ENCODE results near the gene SDK1.

The SDK1 gene

DNA sequence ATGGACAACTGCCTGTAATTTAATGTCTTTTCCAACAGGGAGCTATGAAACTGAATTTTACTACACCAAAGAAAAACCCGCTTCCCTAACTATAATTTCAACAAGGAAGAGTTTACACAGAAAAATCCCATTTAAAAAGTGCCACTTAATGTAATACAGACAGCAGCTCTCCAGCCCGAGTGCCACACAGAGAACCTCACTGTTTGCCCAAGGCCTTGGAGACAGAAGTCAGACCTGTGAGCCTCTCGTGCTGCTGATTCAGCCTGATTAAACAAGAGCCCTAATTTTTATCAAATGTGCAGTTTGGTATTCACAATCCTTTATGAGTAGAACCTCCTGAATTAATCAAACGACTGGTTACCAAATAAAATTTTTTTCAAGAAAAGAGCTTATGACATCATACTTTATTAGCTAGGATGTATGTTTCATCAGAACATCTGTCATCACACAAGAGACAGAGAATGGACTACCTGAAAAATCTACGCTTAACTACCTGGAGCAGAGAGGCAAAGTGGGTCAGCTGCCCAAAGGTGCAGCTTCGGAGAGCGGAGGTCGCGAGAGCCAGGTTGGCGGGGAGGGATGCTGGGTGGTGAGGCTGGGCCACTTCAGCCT is 543.6 kb downstream of the SDK1 start:
- DNase-seq (ENCODE audit: low read depth) = no peak
- H3K4me3 ChIP-seq (ENCODE audit: low read length) = no peak overlapping the region
- TF ChIP-seq, protein P1, sequence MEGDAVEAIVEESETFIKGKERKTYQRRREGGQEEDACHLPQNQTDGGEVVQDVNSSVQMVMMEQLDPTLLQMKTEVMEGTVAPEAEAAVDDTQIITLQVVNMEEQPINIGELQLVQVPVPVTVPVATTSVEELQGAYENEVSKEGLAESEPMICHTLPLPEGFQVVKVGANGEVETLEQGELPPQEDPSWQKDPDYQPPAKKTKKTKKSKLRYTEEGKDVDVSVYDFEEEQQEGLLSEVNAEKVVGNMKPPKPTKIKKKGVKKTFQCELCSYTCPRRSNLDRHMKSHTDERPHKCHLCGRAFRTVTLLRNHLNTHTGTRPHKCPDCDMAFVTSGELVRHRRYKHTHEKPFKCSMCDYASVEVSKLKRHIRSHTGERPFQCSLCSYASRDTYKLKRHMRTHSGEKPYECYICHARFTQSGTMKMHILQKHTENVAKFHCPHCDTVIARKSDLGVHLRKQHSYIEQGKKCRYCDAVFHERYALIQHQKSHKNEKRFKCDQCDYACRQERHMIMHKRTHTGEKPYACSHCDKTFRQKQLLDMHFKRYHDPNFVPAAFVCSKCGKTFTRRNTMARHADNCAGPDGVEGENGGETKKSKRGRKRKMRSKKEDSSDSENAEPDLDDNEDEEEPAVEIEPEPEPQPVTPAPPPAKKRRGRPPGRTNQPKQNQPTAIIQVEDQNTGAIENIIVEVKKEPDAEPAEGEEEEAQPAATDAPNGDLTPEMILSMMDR (conservative IDR thresholded peaks at IDR 0.05; ENCODE audit: low read length) = no peak

DNA sequence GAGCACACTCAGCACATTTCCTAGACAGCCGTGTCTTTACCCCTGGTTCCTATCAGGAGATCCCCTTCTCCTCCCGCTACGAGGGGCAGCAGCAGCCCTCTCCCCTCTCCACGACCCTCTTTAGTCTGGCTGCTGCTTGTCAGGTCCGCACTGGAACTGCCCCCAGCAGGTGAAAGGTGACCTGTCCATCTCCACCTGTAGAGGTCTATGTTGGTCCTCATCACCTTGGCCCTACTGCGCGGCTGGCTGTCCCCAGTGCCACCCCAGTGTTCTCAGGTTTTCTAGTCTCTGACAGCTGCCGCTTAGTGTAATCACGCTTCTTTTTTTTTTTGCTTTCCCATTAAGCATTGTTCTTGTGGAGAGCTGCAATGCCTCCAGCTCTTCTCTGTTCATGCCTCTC is 545.7 kb downstream of the SDK1 start:
- TF ChIP-seq, protein P1 (conservative IDR thresholded peaks at IDR 0.05; ENCODE audit: low read length) = no peak
- no peak overlapping the region for H3K4me3 ChIP-seq (ENCODE audit: low read length)
- DNase-seq (ENCODE audit: low read depth) = no peak

DNA sequence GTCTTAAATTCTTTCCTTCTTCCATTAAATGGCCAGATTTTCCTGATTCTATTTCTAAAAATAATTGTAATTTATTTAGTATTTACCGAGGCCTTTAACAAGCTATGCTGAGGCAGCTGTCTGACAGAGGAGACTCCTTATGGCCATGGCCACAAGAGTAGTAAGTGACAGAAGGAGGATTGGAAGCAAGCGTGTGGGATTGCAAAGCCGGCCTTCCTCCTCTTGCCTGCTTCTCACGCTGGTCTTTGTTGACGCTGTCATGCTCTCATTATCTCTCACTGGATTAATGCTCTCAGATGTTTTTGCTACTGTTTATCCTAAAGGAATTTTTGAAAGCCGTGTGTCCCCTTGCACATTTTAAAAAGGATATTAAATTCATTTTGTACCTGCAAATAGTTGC is 546.3 kb downstream of the SDK1 start:
- DNase-seq (ENCODE audit: low read depth) = no peak
- H3K4me3 ChIP-seq (ENCODE audit: low read length) = no peak overlapping the region
- TF ChIP-seq, protein P1 (conservative IDR thresholded peaks at IDR 0.05; ENCODE audit: low read length) = no peak

DNA sequence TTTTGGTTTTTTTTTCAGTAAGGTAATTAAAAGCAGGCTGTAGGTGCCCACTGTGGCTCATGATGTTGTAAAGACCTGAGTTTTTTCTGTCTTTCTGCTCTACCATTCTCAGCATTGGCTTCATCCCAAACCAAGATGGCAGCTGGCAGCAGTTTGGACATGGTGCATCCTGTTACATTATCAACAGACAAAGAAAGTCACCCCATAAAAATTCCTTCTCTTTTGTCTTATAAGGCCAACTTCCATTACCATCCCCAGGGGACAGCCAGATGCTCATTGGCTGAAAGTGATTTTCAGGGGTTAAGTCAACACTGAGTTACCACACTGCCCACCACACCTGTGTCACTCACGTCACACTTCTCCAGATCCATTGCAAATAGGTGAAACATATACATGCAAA is 558.4 kb downstream of the SDK1 start:
- DNase-seq (ENCODE audit: low read depth) = no peak
- H3K4me3 ChIP-seq (ENCODE audit: low read length) = no peak overlapping the region
- TF ChIP-seq, protein P1 (conservative IDR thresholded peaks at IDR 0.05; ENCODE audit: low read length) = no peak

DNA sequence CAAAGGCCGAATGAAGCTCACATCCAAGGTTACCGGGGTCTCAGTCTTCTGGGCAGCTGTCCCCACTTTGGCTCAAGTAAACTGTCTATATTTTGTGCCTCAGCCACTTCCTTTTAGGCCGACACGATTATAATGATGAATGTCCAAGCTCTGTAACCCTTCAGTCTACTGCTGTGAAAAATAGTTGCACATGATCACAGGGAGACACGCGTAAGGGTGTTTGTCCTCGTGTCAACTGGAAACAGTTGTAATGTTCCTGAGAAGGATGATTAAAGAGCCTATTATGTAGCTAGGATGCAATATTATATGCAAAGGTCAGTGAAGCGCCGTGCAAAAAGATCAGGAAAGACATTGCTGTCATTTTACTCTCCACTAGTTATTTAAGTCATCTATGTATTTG is 559.9 kb downstream of the SDK1 start:
- TF ChIP-seq, protein P1 (conservative IDR thresholded peaks at IDR 0.05; ENCODE audit: low read length) = no peak
- no peak overlapping the region for H3K4me3 ChIP-seq (ENCODE audit: low read length)
- DNase-seq (ENCODE audit: low read depth) = no peak

DNA sequence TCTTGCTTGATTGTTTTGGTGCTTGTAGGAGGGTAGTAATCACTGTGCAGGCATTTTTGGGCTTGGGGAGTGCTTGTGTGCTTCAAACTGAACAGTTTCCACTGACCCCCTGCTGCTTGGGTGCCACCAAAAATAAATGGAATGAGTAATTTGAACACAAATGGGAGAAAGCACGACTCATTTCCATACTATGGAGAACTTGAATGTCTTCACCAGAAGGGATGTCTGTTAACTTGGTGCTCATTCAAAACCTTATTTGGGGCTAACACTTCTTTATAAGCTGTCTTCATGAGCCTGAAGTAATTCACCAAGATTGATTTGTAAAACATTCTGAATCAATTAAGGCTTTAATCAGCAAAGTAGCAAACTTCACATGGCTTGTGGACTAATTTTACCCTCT is 560.3 kb downstream of the SDK1 start:
- H3K4me3 ChIP-seq (ENCODE audit: low read length) = no peak overlapping the region

DNA sequence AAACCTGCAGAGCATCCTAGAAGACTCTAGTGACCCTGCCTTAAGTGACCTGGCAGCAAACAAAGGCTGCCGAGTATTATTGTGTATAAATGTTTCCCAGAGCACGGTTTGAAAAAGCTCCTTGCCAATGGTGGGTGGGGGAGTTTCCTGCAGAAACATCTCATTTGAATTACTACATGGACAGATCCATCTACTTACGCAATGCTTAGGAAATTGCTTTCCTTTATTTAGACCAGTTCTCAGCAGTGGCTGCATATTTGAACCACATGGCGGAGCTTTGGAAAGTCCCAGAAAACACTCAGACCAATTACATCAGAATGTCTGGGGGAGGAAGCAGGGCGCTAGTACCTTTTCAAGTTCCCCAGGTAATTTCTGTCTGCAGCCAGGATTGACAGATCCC is 560.9 kb downstream of the SDK1 start:
- DNase-seq (ENCODE audit: low read depth) = peak; percentile 12
- no peak overlapping the region for H3K4me3 ChIP-seq (ENCODE audit: low read length)
- TF ChIP-seq, protein P1 (conservative IDR thresholded peaks at IDR 0.05; ENCODE audit: low read length) = no peak

More for the DNA sequence above, 560.3 kb downstream of the SDK1 start:
- no peak for DNase-seq (ENCODE audit: low read depth)
- TF ChIP-seq, protein P1 (conservative IDR thresholded peaks at IDR 0.05; ENCODE audit: low read length) = no peak

All from AG10803 (cell line).